H4 (cell line): ENCODE results near the gene ABCC8. TPM values are rescaled to one million over a fixed set of nuclear protein-coding genes. Genes with fewer than 3 reads are reported as not detected.

ENCODE experiments used
- DNase-seq: peaks from one replicate; pipeline ENCODE4 v3.0.0-alpha.2; 2015; ENCODE audit warnings: low spot score
- total RNA-seq: library from RNA; depleted of rRNA; stranded (reverse); fragments of >200 nt; shearing (Covaris generic); gene quantifications from 2 replicates; pipeline ENCODE4 v1.2.3, GENCODE V29; 2014

Gene ABCC8
- total RNA-seq, 1 experiment from 2014 or later = not detected

GRCh38 chr11:17387811-17388210 lies 88.8 kb downstream of the ABCC8 start:
- no peak for DNase-seq

- no peak for DNase-seq
Observed at GRCh38 chr11:17387254-17387653, 89.4 kb downstream of the ABCC8 start.

- DNase-seq = peak; percentile 54
Observed at GRCh38 chr11:17386331-17387084, 90.1 kb downstream of the ABCC8 start.

GRCh38 chr11:17385926-17386325 lies 90.7 kb downstream of the ABCC8 start:
- DNase-seq = no peak

GRCh38 chr11:17385492-17385891 lies 91.2 kb downstream of the ABCC8 start:
- DNase-seq = no peak

- DNase-seq = peak; percentile 85
Observed at GRCh38 chr11:17384002-17384511, 92.6 kb downstream of the ABCC8 start.

GRCh38 chr11:17383461-17383860 lies 93.2 kb downstream of the ABCC8 start:
- DNase-seq = no peak

GRCh38 chr11:17382046-17382728 lies 94.5 kb downstream of the ABCC8 start:
- no peak for DNase-seq

- DNase-seq = no peak
Observed at GRCh38 chr11:17381156-17381555, 95.5 kb downstream of the ABCC8 start.

GRCh38 chr11:17379383-17380180 lies 97.1 kb downstream of the ABCC8 start:
- no peak for DNase-seq

GRCh38 chr11:17378655-17379054 lies 98.0 kb downstream of the ABCC8 start:
- DNase-seq = no peak

GRCh38 chr11:17376493-17376892 lies 100.2 kb downstream of the ABCC8 start:
- DNase-seq = no peak

- no peak for DNase-seq
Observed at GRCh38 chr11:17375547-17375946, 101.1 kb downstream of the ABCC8 start.

GRCh38 chr11:17371614-17372013 lies 105.0 kb downstream of the ABCC8 start:
- no peak for DNase-seq

GRCh38 chr11:17369684-17370243 lies 106.9 kb downstream of the ABCC8 start:
- DNase-seq = no peak

- DNase-seq = no peak
Observed at GRCh38 chr11:17369094-17369493, 107.6 kb downstream of the ABCC8 start.

GRCh38 chr11:17368551-17368950 lies 108.1 kb downstream of the ABCC8 start:
- no peak for DNase-seq

GRCh38 chr11:17366495-17366894 lies 110.2 kb downstream of the ABCC8 start:
- no peak for DNase-seq

- peak; percentile 79 for DNase-seq
Observed at GRCh38 chr11:17354601-17354991, 122.0 kb downstream of the ABCC8 start.

- no peak for DNase-seq
Observed at GRCh38 chr11:17353821-17354600, 122.6 kb downstream of the ABCC8 start.
